Prostate gland (tissue), 2 donors: ENCODE data around the gene ALDH8A1.

Experiments
- POLR2AphosphoS5 ChIP-seq: sonication (generic); formaldehyde crosslinking; IDR thresholded peaks from one replicate; pipeline ENCODE4 v1.6.1; 2017; ENCODE audit warnings: antibody characterized with exemption
- TF ChIP-seq, protein P1 (sequence below), 4 experiments: fragments of 200-600 bp in 2 of 4; fragments of 450-650 bp in 2 of 4; sonication (generic) in 2 of 4; IDR thresholded peaks; 1 replicate in 3 of 4; 2 replicates in 1 of 4; pipeline ENCODE4 v1.5.1; 2016 to 2019; ENCODE audit warnings: antibody characterized with exemption in 4 of 4, mild to moderate bottlenecking in 2 of 4, moderate library complexity in 2 of 4

DNA sequence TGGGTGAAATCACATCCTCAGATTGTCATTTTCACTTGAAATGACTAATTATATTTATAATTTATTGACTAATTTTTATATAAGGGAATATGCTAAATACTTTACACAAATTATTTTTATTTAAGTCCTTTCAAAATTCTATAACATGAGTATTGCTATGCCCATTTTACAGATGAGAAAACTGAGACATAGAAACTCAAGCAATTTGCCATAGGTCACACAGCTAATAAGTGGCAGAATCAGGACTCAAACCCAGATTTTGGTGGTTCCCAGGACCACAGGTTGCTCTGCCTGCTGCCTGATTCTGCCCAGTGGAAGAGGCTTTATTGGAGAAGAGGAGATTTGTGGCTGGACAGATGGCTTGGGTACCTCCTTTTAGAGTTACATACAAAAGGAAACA is 4.9 kb downstream of the ALDH8A1 start:
- TF ChIP-seq POLR2AphosphoS5: no peak
- TF ChIP-seq, protein P1, sequence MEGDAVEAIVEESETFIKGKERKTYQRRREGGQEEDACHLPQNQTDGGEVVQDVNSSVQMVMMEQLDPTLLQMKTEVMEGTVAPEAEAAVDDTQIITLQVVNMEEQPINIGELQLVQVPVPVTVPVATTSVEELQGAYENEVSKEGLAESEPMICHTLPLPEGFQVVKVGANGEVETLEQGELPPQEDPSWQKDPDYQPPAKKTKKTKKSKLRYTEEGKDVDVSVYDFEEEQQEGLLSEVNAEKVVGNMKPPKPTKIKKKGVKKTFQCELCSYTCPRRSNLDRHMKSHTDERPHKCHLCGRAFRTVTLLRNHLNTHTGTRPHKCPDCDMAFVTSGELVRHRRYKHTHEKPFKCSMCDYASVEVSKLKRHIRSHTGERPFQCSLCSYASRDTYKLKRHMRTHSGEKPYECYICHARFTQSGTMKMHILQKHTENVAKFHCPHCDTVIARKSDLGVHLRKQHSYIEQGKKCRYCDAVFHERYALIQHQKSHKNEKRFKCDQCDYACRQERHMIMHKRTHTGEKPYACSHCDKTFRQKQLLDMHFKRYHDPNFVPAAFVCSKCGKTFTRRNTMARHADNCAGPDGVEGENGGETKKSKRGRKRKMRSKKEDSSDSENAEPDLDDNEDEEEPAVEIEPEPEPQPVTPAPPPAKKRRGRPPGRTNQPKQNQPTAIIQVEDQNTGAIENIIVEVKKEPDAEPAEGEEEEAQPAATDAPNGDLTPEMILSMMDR (IDR thresholded peaks at IDR 0.05): no peak
